Measurements from ENCODE around the gene SPRTN. TPM values are rescaled to one million over a fixed set of nuclear protein-coding genes. Genes with fewer than 3 reads are reported as not detected.

The SPRTN gene
- total RNA-seq, 1 experiment from 2014 or later: 14.7 TPM

GRCh38 chr1:231376875-231377549, 38.9 kb downstream of the SPRTN start:
- DNase-seq (ENCODE audit: low spot score): no peak

- DNase-seq (ENCODE audit: low spot score): no peak
These were observed 43.6 kb downstream of the SPRTN start for GRCh38 chr1:231381729-231382128.

- DNase-seq (ENCODE audit: low spot score): no peak
These were observed 44.3 kb downstream of the SPRTN start for GRCh38 chr1:231382426-231382825.

GRCh38 chr1:231383159-231383860, 45.2 kb downstream of the SPRTN start:
- no peak for DNase-seq (ENCODE audit: low spot score)

- DNase-seq (ENCODE audit: low spot score): no peak
These were observed 46.8 kb downstream of the SPRTN start for GRCh38 chr1:231384696-231385415.

GRCh38 chr1:231385416-231385748, 47.3 kb downstream of the SPRTN start:
- no peak for DNase-seq (ENCODE audit: low spot score)

- no peak for DNase-seq (ENCODE audit: low spot score)
These were observed 48.4 kb downstream of the SPRTN start for GRCh38 chr1:231386466-231386865.

- no peak for DNase-seq (ENCODE audit: low spot score)
These were observed 49.9 kb downstream of the SPRTN start for GRCh38 chr1:231387770-231388669.

- no peak for DNase-seq (ENCODE audit: low spot score)
These were observed 52.0 kb downstream of the SPRTN start for GRCh38 chr1:231390071-231390470.

- DNase-seq (ENCODE audit: low spot score): no peak
These were observed 54.5 kb downstream of the SPRTN start for GRCh38 chr1:231392389-231393131.

- no peak for DNase-seq (ENCODE audit: low spot score)
These were observed 55.6 kb downstream of the SPRTN start for GRCh38 chr1:231393668-231394067.

- DNase-seq (ENCODE audit: low spot score): peak; percentile 77
These were observed 57.2 kb downstream of the SPRTN start for GRCh38 chr1:231395076-231395997.

- DNase-seq (ENCODE audit: low spot score): no peak
These were observed 57.9 kb downstream of the SPRTN start for GRCh38 chr1:231395998-231396390.

GRCh38 chr1:231396643-231397042, 58.5 kb downstream of the SPRTN start:
- DNase-seq (ENCODE audit: low spot score): no peak

- no peak for DNase-seq (ENCODE audit: low spot score)
These were observed 60.0 kb downstream of the SPRTN start for GRCh38 chr1:231397886-231398671.

GRCh38 chr1:231401478-231401877, 63.4 kb downstream of the SPRTN start:
- no peak for DNase-seq (ENCODE audit: low spot score)

- no peak for DNase-seq (ENCODE audit: low spot score)
These were observed 66.2 kb downstream of the SPRTN start for GRCh38 chr1:231404318-231404717.
